Prostate gland (tissue), 2 donors: ENCODE measurements around the gene SLC35B4. TPM values are rescaled to one million over a fixed set of nuclear protein-coding genes. Genes with fewer than 3 reads are reported as not detected.

Experiments used
- DNase-seq: peaks from one replicate; pipeline ENCODE4 v3.0.0-alpha.2; 2019; ENCODE audit warnings: low spot score
- H3K27ac ChIP-seq, 2 donors: fragments of 200-600 bp; sonication (generic); 2 replicates each; pipeline ENCODE4 v1.5.1; 2017 to 2019
- H3K27me3 ChIP-seq: fragments of 200-600 bp; sonication (generic); replicated peaks from 2 replicates; pipeline ENCODE4 v1.5.1; 2019; ENCODE audit not compliant: insufficient read depth
- H3K36me3 ChIP-seq, 2 donors: fragments of 200-600 bp; sonication (generic); 1 replicate in 1 of 2; 2 replicates in 1 of 2; pipeline versions ENCODE4 v1.5.1 to v1.8.1; 2017 to 2019
- H3K4me1 ChIP-seq: fragments of 200-600 bp; sonication (generic); replicated peaks from 2 replicates; pipeline ENCODE4 v1.5.1; 2019
- H3K4me3 ChIP-seq, 2 donors: fragments of 200-600 bp; sonication (generic); 2 replicates each; pipeline ENCODE4 v1.5.1; 2017 to 2019
- H3K9me3 ChIP-seq: fragments of 200-600 bp; sonication (generic); 2 replicates; pipeline ENCODE4 v1.5.1; 2017
- POLR2A ChIP-seq: fragments of 450-650 bp; IDR thresholded peaks from one replicate; pipeline ENCODE4 v1.6.1; 2016; ENCODE audit warnings: antibody characterized with exemption, mild to moderate bottlenecking
- POLR2AphosphoS5 ChIP-seq: sonication (generic); formaldehyde crosslinking; IDR thresholded peaks from one replicate; pipeline ENCODE4 v1.6.1; 2017; ENCODE audit warnings: antibody characterized with exemption
- WGBS: methylation state at CpG from one replicate; pipeline ENCODE4 v1.1.5; 2018; 5-methylcytosine and 5-hydroxymethylcytosine counted together
- intact Hi-C: fragments of 100-400 bp; cut with DNase I; formaldehyde crosslinking; loops from one replicate; pipeline ENCODE4 v1.14.2; 2022
- total RNA-seq, 2 donors: library from RNA; depleted of rRNA; stranded (reverse); fragments of >200 nt; gene quantifications; one replicate each; pipeline ENCODE4 v1.1.0, GENCODE V29; 2016
- TF ChIP-seq, protein P1 (sequence below), 4 experiments: fragments of 200-600 bp in 2 of 4; fragments of 450-650 bp in 2 of 4; sonication (generic) in 2 of 4; IDR thresholded peaks; 1 replicate in 3 of 4; 2 replicates in 1 of 4; pipeline ENCODE4 v1.5.1; 2016 to 2019; ENCODE audit warnings: antibody characterized with exemption in 4 of 4, mild to moderate bottlenecking in 2 of 4, moderate library complexity in 2 of 4

Gene SLC35B4
- total RNA-seq, 2 donors from 2014 or later, result 6.4 to 20.6 TPM

DNA sequence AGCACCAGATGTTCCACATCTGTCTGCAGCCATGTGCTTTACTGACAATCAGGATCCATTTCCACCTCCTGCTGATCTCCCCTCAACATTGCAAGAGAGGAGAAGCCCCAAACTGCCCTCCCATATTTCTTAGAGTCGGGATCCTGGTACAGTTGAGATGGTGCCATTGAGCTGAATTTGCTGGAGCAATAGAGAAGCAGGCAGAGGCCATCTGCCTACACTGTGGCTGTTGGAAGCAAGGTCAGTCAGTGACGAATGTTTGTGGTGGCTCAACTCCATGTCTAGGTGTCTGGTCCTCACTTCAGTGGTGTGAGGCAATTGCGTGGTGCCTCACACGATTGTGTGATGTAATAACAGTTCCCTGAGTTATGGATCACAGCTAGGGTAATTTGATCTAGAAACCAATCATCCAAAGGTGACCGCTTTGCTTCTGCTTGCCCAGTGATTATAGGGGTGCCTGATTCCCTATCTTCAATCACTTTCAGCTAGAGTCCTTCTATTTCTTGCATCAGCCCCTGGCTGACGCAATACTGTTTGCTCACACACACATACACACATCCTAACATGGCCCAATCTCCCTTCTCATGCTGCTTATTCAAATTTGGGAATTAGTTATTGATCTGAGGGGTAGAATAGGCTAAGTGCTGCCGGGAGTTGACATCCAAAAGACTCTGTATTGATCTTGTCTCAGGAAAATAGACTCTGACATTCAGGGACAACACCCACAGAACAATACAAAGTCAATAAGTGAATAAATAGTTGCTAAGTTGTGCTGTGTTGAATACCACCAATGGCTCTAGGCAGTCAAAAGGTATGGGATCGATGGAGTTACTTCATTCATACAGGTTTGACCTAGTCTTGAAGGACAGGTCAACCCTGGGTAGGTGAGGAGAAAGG is 46.1 kb upstream of the SLC35B4 start:
- no peaks in the 10 kb centered on the region for H3K36me3 ChIP-seq
- no peak overlapping the region for H3K27ac ChIP-seq
- H3K27me3 ChIP-seq, result no peaks in the 10 kb centered on the region
- H3K4me3 ChIP-seq, result no peak overlapping the region
- no peaks in the 10 kb centered on the region for H3K4me1 ChIP-seq
- DNase-seq, result no peak
- intact Hi-C loops, result no loop called here
- no peaks in the 10 kb centered on the region for H3K9me3 ChIP-seq
- TF ChIP-seq POLR2A, result no peak
- TF ChIP-seq, protein P1, sequence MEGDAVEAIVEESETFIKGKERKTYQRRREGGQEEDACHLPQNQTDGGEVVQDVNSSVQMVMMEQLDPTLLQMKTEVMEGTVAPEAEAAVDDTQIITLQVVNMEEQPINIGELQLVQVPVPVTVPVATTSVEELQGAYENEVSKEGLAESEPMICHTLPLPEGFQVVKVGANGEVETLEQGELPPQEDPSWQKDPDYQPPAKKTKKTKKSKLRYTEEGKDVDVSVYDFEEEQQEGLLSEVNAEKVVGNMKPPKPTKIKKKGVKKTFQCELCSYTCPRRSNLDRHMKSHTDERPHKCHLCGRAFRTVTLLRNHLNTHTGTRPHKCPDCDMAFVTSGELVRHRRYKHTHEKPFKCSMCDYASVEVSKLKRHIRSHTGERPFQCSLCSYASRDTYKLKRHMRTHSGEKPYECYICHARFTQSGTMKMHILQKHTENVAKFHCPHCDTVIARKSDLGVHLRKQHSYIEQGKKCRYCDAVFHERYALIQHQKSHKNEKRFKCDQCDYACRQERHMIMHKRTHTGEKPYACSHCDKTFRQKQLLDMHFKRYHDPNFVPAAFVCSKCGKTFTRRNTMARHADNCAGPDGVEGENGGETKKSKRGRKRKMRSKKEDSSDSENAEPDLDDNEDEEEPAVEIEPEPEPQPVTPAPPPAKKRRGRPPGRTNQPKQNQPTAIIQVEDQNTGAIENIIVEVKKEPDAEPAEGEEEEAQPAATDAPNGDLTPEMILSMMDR (IDR thresholded peaks at IDR 0.05), result no peak
- no peak for TF ChIP-seq POLR2AphosphoS5
- WGBS, result 88% methylated on average over 8 of the region's 8 CpGs

DNA sequence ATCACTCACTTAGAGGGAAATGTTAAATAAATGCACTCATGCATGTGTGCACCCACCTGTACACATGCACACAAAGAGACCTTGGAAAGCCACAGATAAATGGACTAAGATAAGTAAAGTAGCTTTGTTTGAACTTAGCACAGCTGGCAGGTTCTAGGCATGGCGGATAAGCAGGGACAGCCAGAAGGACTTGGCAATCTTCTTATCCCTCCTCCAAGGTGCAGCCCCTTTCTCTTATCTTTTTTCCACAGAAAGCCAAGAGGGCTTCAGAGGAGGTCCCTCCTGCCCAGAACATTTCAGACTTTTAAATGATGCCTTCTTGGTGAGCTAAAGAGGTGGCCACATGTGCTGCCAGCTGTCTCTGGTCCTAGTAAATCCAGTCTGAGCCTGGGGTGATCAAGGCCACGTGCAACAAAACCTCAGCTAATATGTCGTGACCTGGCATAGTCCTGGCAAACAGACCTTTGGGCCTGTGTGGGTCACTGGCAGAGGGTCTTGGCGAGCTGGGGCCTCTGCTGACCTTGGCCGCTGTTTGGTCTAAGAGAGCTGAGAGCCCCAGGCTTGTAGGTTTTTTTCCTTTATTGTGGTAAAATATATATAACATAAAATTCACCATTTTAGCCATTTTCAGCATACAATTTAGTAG is 43.2 kb upstream of the SLC35B4 start:
- DNase-seq, result no peak

DNA sequence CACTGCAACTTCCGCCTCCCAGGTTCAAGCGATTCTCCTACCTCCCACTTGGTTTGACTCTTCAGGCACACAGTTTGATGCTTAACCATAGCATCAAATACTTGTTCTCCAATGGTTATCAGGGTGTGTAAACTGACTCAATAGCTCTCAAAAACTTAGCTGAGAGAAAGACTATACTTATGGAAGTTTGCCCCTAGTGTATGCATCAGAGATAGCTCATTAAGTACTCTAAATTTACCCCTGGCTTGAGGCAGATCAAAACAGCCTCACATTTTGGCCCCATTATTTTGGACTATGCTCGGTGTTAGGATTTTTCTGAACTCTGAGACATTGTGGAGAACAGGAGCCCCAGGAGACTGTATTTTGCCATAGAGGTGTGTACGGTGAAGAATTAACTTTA is 40.8 kb upstream of the SLC35B4 start:
- intact Hi-C loops, result no loop called here
- no peak overlapping the region for H3K4me3 ChIP-seq
- no peak for DNase-seq
- WGBS, result 93% methylated on average over 4 of the region's 4 CpGs
- no peaks in the 10 kb centered on the region for H3K36me3 ChIP-seq
- H3K27ac ChIP-seq, result no peak overlapping the region
- H3K27me3 ChIP-seq, result no peaks in the 10 kb centered on the region
- H3K9me3 ChIP-seq, result no peaks in the 10 kb centered on the region
- no peaks in the 10 kb centered on the region for H3K4me1 ChIP-seq
- TF ChIP-seq POLR2AphosphoS5 (no peak), POLR2A (no peak)
- TF ChIP-seq, protein P1 (IDR thresholded peaks at IDR 0.05), result no peak

More for the DNA sequence above, 43.2 kb upstream of the SLC35B4 start:
- Histone ChIP-seq H3K9me3 (no peaks in the 10 kb centered on the region), H3K27me3 (no peaks in the 10 kb centered on the region), H3K36me3 (no peaks in the 10 kb centered on the region), H3K27ac (no peak overlapping the region), H3K4me1 (no peaks in the 10 kb centered on the region), H3K4me3 (no peak overlapping the region)
- intact Hi-C loops, result no loop called here
- WGBS, result 79% methylated on average over 5 of the region's 5 CpGs
- no peak for TF ChIP-seq POLR2A
- TF ChIP-seq, protein P1 (IDR thresholded peaks at IDR 0.05), result no peak
- TF ChIP-seq POLR2AphosphoS5, result no peak

DNA sequence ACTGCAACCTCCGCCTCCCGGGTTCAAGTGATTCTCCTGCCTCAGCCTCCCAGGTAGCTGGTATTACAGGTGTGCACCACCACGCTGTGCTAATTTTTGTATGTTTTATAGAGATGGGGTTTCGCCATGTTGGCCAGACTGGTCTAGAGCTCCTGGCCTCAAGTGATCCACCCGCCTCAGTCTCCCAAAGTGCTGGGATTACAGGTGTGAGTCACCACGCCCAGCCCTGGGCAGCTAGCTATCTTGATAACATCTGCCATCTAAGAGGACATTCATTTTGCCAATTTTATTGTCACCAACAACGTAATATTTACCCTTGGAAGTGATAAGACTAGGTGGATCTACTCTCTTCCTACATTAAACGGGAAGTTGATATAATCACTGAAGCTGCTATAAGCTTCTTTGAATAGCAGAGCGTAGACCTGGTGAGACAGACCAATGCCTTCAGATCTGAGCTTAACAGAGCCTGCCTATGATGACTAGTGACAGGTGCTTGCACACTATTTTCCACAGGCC is 39.7 kb upstream of the SLC35B4 start:
- intact Hi-C loops, result no loop called here
- TF ChIP-seq, protein P1 (IDR thresholded peaks at IDR 0.05), result no peak
- no peak for TF ChIP-seq POLR2A
- TF ChIP-seq POLR2AphosphoS5, result no peak
- no peak overlapping the region for H3K27ac ChIP-seq

More for the DNA sequence above, 39.7 kb upstream of the SLC35B4 start:
- no peak for DNase-seq
- Histone ChIP-seq H3K9me3 (no peaks in the 10 kb centered on the region), H3K4me1 (no peaks in the 10 kb centered on the region), H3K4me3 (no peak overlapping the region), H3K36me3 (no peaks in the 10 kb centered on the region), H3K27me3 (no peaks in the 10 kb centered on the region)
- 88% methylated on average over 9 of the region's 9 CpGs for WGBS
